Chondrocyte (in vitro differentiated cells): Measurements from ENCODE around the gene LAMP1. TPM values are rescaled to one million over a fixed set of nuclear protein-coding genes. Genes with fewer than 3 reads are reported as not detected.
"Not testable (repeated sequence)": the region's sequence is repeated elsewhere in the genome, so short reads cannot be mapped to it uniquely, and the experiment has no call there.

Experiments used
- DNase-seq: peaks from one replicate; pipeline ENCODE4 v3.0.0; 2021; ENCODE audit warnings: mixed read lengths, low spot score
- H3K27ac Mint-ChIP-seq: one replicate; pipeline ENCODE4 v1.8.0; 2021; ENCODE audit warnings: mild to moderate bottlenecking, moderate library complexity, mixed read lengths; ENCODE audit not compliant: unreplicated experiment
- H3K27me3 Mint-ChIP-seq: 2 replicates; pipeline ENCODE4 v1.8.0; 2021; ENCODE audit warnings: low read depth, mixed read lengths
- H3K36me3 Mint-ChIP-seq: 2 replicates; pipeline ENCODE4 v1.8.0; 2021; ENCODE audit warnings: low read depth, mixed read lengths
- H3K4me1 Mint-ChIP-seq: 2 replicates; pipeline ENCODE4 v1.8.0; 2021; ENCODE audit warnings: low read depth, mild to moderate bottlenecking, mixed read lengths
- H3K4me3 Mint-ChIP-seq: one replicate; pipeline ENCODE4 v1.8.0; 2021; ENCODE audit warnings: mild to moderate bottlenecking, moderate library complexity, mixed read lengths; ENCODE audit not compliant: unreplicated experiment
- H3K9me3 Mint-ChIP-seq: 2 replicates; pipeline ENCODE4 v1.8.0; 2021; ENCODE audit warnings: low read depth, mixed read lengths
- CTCF ChIP-seq: fragments of 200-600 bp; sonication (generic); IDR thresholded peaks from 2 replicates; pipeline ENCODE4 v1.5.0; 2021; ENCODE audit warnings: antibody characterized with exemption, mild to moderate bottlenecking, moderate library complexity
- long read RNA-seq: library from polyadenylated mRNA; stranded (forward); transcript quantifications from one replicate; pipeline ENCODE4 v2.0.0, GENCODE V29; 2021
- total RNA-seq: library from RNA; stranded (reverse); gene quantifications from 3 replicates; pipeline ENCODE4 v1.2.1, GENCODE V29; 2021

The LAMP1 gene
- total RNA-seq: 329 to 361 TPM (median 332 TPM) in 3 replicates
- long read RNA-seq, transcript LAMP1-201 (9 exons, 2,699 nt): major isoform, 78 of 121 reads
- long read RNA-seq, partial matches to known transcripts: 7 of 121 reads
- long read RNA-seq, other reads (novel, unspliced or antisense): 36 of 121 reads

GRCh38 chr13:113296823-113297369 is at the start of gene LAMP1:
Gene LAMP1, plus strand, starts transcription at chr13:113297239. Its CDS starts 196 bp downstream, at chr13:113297435.
- Mint-ChIP-seq H3K9me3 (no peaks in the 10 kb centered on the region), H3K27me3 (no peaks in the 10 kb centered on the region), H3K4me1 (peaks cover 35% of the 10 kb centered on the region), H3K36me3 (peaks cover 6% of the 10 kb centered on the region), H3K4me3 (peak within 1 kb of the TSS; percentile 98), H3K27ac (peak within 1 kb of the TSS; percentile 100)
- no peak for TF ChIP-seq CTCF
- DNase-seq: peak; percentile 99

- H3K9me3 Mint-ChIP-seq: no peaks in the 10 kb centered on the region
- DNase-seq: no peak
- TF ChIP-seq CTCF: no peak
- no peak overlapping the region for H3K4me3 Mint-ChIP-seq
- H3K4me1 Mint-ChIP-seq: no peaks in the 10 kb centered on the region
- peaks cover 49% of the 10 kb centered on the region for H3K36me3 Mint-ChIP-seq
- no peaks in the 10 kb centered on the region for H3K27me3 Mint-ChIP-seq
- no peak overlapping the region for H3K27ac Mint-ChIP-seq
Observed at GRCh38 chr13:113252516-113253095, 44.4 kb upstream of the LAMP1 start.

GRCh38 chr13:113257908-113258307 is 39.1 kb upstream of the LAMP1 start:
- DNase-seq, H3K4me1 Mint-ChIP-seq, H3K9me3 Mint-ChIP-seq, H3K4me3 Mint-ChIP-seq, H3K27me3 Mint-ChIP-seq, H3K27ac Mint-ChIP-seq: not testable (repeated sequence)
- H3K36me3 Mint-ChIP-seq: peaks cover 43% of the 10 kb centered on the region

GRCh38 chr13:113258321-113259054 is 38.6 kb upstream of the LAMP1 start:
- no peak for TF ChIP-seq CTCF
- H3K4me1 Mint-ChIP-seq: no peaks in the 10 kb centered on the region
- H3K9me3 Mint-ChIP-seq: peaks cover 7% of the 10 kb centered on the region
- H3K4me3 Mint-ChIP-seq: no peak overlapping the region
- peaks cover 44% of the 10 kb centered on the region for H3K36me3 Mint-ChIP-seq
- no peaks in the 10 kb centered on the region for H3K27me3 Mint-ChIP-seq
- no peak overlapping the region for H3K27ac Mint-ChIP-seq
- no peak for DNase-seq

- H3K9me3 Mint-ChIP-seq: peaks cover 7% of the 10 kb centered on the region
- H3K27me3 Mint-ChIP-seq: no peaks in the 10 kb centered on the region
- H3K36me3 Mint-ChIP-seq: peaks cover 38% of the 10 kb centered on the region
- H3K4me3 Mint-ChIP-seq: no peak overlapping the region
- DNase-seq: no peak
- no peaks in the 10 kb centered on the region for H3K4me1 Mint-ChIP-seq
- no peak for TF ChIP-seq CTCF
- H3K27ac Mint-ChIP-seq: no peak overlapping the region
Observed at GRCh38 chr13:113260996-113261395, 36.0 kb upstream of the LAMP1 start.

GRCh38 chr13:113263016-113263415 is 34.0 kb upstream of the LAMP1 start:
- H3K4me3 Mint-ChIP-seq, H3K9me3 Mint-ChIP-seq, H3K27me3 Mint-ChIP-seq, H3K4me1 Mint-ChIP-seq, DNase-seq, H3K27ac Mint-ChIP-seq: not testable (repeated sequence)
- peaks cover 37% of the 10 kb centered on the region for H3K36me3 Mint-ChIP-seq
